ENCODE results near the gene CPAMD8.

The CPAMD8 gene

GRCh38 chr19:16897029-16897855 lies 129.4 kb downstream of the CPAMD8 start:
- peak; percentile 95 for DNase-seq (ENCODE audit: low read depth, low spot score)
- in situ Hi-C loops (cut with HindIII; ENCODE audit: low sequenced_read_pairs), result no loop called here
- H3K4me3 ChIP-seq (ENCODE audit: low read depth, low read length), result peak overlapping the region; percentile 48
- TF ChIP-seq CTCF (IDR thresholded peaks at IDR 0.05; ENCODE audit: low read depth, low read length), result no peak

- TF ChIP-seq CTCF (IDR thresholded peaks at IDR 0.05; ENCODE audit: low read depth, low read length), result no peak
- in situ Hi-C loops (cut with HindIII; ENCODE audit: low sequenced_read_pairs), result no loop called here
- DNase-seq (ENCODE audit: low read depth, low spot score), result no peak
- peak overlapping the region; percentile 37 for H3K4me3 ChIP-seq (ENCODE audit: low read depth, low read length)
Observed at GRCh38 chr19:16896146-16897028, 130.2 kb downstream of the CPAMD8 start.

GRCh38 chr19:16895467-16896145 lies 131.0 kb downstream of the CPAMD8 start:
- no peak for TF ChIP-seq CTCF (IDR thresholded peaks at IDR 0.05; ENCODE audit: low read depth, low read length)
- in situ Hi-C loops (cut with HindIII; ENCODE audit: low sequenced_read_pairs), result no loop called here
- H3K4me3 ChIP-seq (ENCODE audit: low read depth, low read length), result peak overlapping the region; percentile 12
- peak; percentile 3 for DNase-seq (ENCODE audit: low read depth, low spot score)

GRCh38 chr19:16894080-16894479 lies 132.5 kb downstream of the CPAMD8 start:
- no peak for DNase-seq (ENCODE audit: low read depth, low spot score)
- in situ Hi-C loops (cut with HindIII; ENCODE audit: low sequenced_read_pairs), result no loop called here
- H3K4me3 ChIP-seq (ENCODE audit: low read depth, low read length), result no peak overlapping the region
- no peak for TF ChIP-seq CTCF (IDR thresholded peaks at IDR 0.05; ENCODE audit: low read depth, low read length)

- no peak overlapping the region for H3K4me3 ChIP-seq (ENCODE audit: low read depth, low read length)
- no peak for DNase-seq (ENCODE audit: low read depth, low spot score)
- in situ Hi-C loops (cut with HindIII; ENCODE audit: low sequenced_read_pairs), result no loop called here
- no peak for TF ChIP-seq CTCF (IDR thresholded peaks at IDR 0.05; ENCODE audit: low read depth, low read length)
Observed at GRCh38 chr19:16893686-16893989, 133.0 kb downstream of the CPAMD8 start.

- in situ Hi-C loops (cut with HindIII; ENCODE audit: low sequenced_read_pairs), result no loop called here
Observed at GRCh38 chr19:16892868-16893685, 133.5 kb downstream of the CPAMD8 start.

More at GRCh38 chr19:16892868-16893685, 133.5 kb downstream of the CPAMD8 start:
- TF ChIP-seq CTCF (IDR thresholded peaks at IDR 0.05; ENCODE audit: low read depth, low read length), result no peak
- DNase-seq (ENCODE audit: low read depth, low spot score), result no peak
- H3K4me3 ChIP-seq (ENCODE audit: low read depth, low read length), result no peak overlapping the region

All from astrocyte of the spinal cord (primary cell).